ENCODE measurements around the gene SPTBN1. TPM values are rescaled to one million over a fixed set of nuclear protein-coding genes. Genes with fewer than 3 reads are reported as not detected.
A peak's percentile ranks its signal among the peaks of the same experiment; 100 is the strongest.

SPTBN1 gene
- total RNA-seq, 1 experiment from 2014 or later = 204 TPM

GRCh38 chr2:54456612-54457322 lies 640 bp downstream of the SPTBN1 start:
- Mint-ChIP-seq H3K4me1 (peaks cover 35% of the 10 kb centered on the region), H3K9me3 (no peaks in the 10 kb centered on the region), H3K4me3 (peak overlapping the region; percentile 92), H3K36me3 (no peaks in the 10 kb centered on the region), H3K27ac (no peak overlapping the region), H3K27me3 (ENCODE audit: low read depth) (no peaks in the 10 kb centered on the region; the same call in none of the 2 replicates)
- CTCF ChIA-PET = interaction anchor here (0.6 to 1.8 kb wide), 3 partner anchors 46 to 629 kb away, joined by 3 to 5 read pairs (median 4); no protein-coding TSS in a partner anchor
- POLR2A ChIA-PET = interaction anchor here (0.5 kb wide), 1 partner anchor 123 kb away, joined by 3 read pairs; no protein-coding TSS in a partner anchor
- TF ChIP-seq FOXK1 (CRISPR knock-in tag; IDR thresholded peaks at IDR 0.05) (0 out of 2 replicates have a peak, but pooled peaks have one; percentile 7), TCF7 (CRISPR knock-in tag; IDR thresholded peaks at IDR 0.05; ENCODE audit: low read depth) (no peak), SMAD3 (CRISPR knock-in tag; IDR thresholded peaks at IDR 0.05; ENCODE audit: borderline replicate concordance) (no peak), HMGXB4 (CRISPR knock-in tag; IDR thresholded peaks at IDR 0.05) (peak; percentile 34), E2F4 (CRISPR knock-in tag; IDR thresholded peaks at IDR 0.05; ENCODE audit: borderline replicate concordance, low read depth) (no peak), SOX15 (CRISPR knock-in tag; IDR thresholded peaks at IDR 0.05) (no peak)
- ATAC-seq = peak; percentile 16
- DNase-seq (ENCODE audit: low spot score) = peak; percentile 49

- Mint-ChIP-seq H3K4me3 (peak overlapping the region; percentile 92), H3K4me1 (peaks cover 35% of the 10 kb centered on the region), H3K36me3 (no peaks in the 10 kb centered on the region), H3K27me3 (ENCODE audit: low read depth) (no peaks in the 10 kb centered on the region; the same call in none of the 2 replicates), H3K27ac (no peak overlapping the region; the same call in 1 of the 2 replicates), H3K9me3 (no peaks in the 10 kb centered on the region)
- ChIA-PET POLR2A (interaction anchor here (0.5 kb wide), 2 partner anchors 123 to 494 kb away, joined by 3 to 5 read pairs; no protein-coding TSS in a partner anchor), CTCF (interaction anchor here (0.6 to 1.8 kb wide), 2 partner anchors 46 to 102 kb away, joined by 4 to 5 read pairs; no protein-coding TSS in a partner anchor)
- DNase-seq (ENCODE audit: low spot score) (peak; percentile 69), ATAC-seq (peak; percentile 59)
- TF ChIP-seq SOX15 (CRISPR knock-in tag; IDR thresholded peaks at IDR 0.05) = no peak
- no peak for TF ChIP-seq ZMAT4 (CRISPR knock-in tag; IDR thresholded peaks at IDR 0.05)
- TF ChIP-seq NFYB (CRISPR knock-in tag; conservative IDR thresholded peaks at IDR 0.05; ENCODE audit: low read depth) = no peak
- TF ChIP-seq GABPB1 (CRISPR knock-in tag; IDR thresholded peaks at IDR 0.05) = peak; percentile 52; the same call in 1 of the 2 replicates
- no peak for TF ChIP-seq NR2C2 (CRISPR knock-in tag; IDR thresholded peaks at IDR 0.05)
- TF ChIP-seq STAT6 (CRISPR knock-in tag; conservative IDR thresholded peaks at IDR 0.05; ENCODE audit: low read depth) = no peak
- TF ChIP-seq ZNF317 (CRISPR knock-in tag; IDR thresholded peaks at IDR 0.05; ENCODE audit: borderline replicate concordance, low read depth) = no peak
- no peak for TF ChIP-seq NR3C1 (CRISPR knock-in tag; conservative IDR thresholded peaks at IDR 0.05; ENCODE audit: low read depth)
- no peak for TF ChIP-seq EMX1 (CRISPR knock-in tag; IDR thresholded peaks at IDR 0.05)
- no peak for TF ChIP-seq ZNF219 (CRISPR knock-in tag; IDR thresholded peaks at IDR 0.05; ENCODE audit: borderline replicate concordance)
- no peak for TF ChIP-seq ZNF396 (CRISPR knock-in tag; IDR thresholded peaks at IDR 0.05; ENCODE audit: borderline replicate concordance)
- TF ChIP-seq ETV6 (CRISPR knock-in tag; IDR thresholded peaks at IDR 0.05) = no peak
- TF ChIP-seq ZNF121 (CRISPR knock-in tag; IDR thresholded peaks at IDR 0.05) = no peak
- no peak for TF ChIP-seq ZNF532 (CRISPR knock-in tag; IDR thresholded peaks at IDR 0.05; ENCODE audit: borderline replicate concordance)
- TF ChIP-seq GRHL2 (CRISPR knock-in tag; IDR thresholded peaks at IDR 0.05; ENCODE audit: insufficient replicate concordance, severe bottlenecking) = no peak
- TF ChIP-seq FOXP1 (CRISPR knock-in tag; IDR thresholded peaks at IDR 0.05; ENCODE audit: borderline replicate concordance) = no peak
Observed at GRCh38 chr2:54457323-54458023, 1.3 kb downstream of the SPTBN1 start.

Data from WTC11 (cell line).